NB4 (cell line): Measurements from ENCODE around the gene ZNF668.

Experiments used
- DNase-seq: peaks from one replicate; pipeline ENCODE4 v3.0.0; 2010; ENCODE audit warnings: low read depth
- H3K4me3 ChIP-seq: one replicate; pipeline ENCODE4 v1.5.1; 2011; ENCODE audit warnings: mild to moderate bottlenecking, low read depth, low read length, moderate library complexity
- CTCF ChIP-seq: IDR thresholded peaks from one replicate; pipeline ENCODE4 v1.5.1; 2012; ENCODE audit warnings: low read depth, low read length
- MAX ChIP-seq: IDR thresholded peaks from 2 replicates; pipeline ENCODE4 v1.6.1; 2011; ENCODE audit warnings: low read depth, low read length
- MYC ChIP-seq: IDR thresholded peaks from 2 replicates; pipeline ENCODE4 v1.6.1; 2011; ENCODE audit warnings: low read depth, low read length
- POLR2A ChIP-seq: IDR thresholded peaks from 2 replicates; pipeline ENCODE4 v1.6.1; 2011; ENCODE audit warnings: mild to moderate bottlenecking; ENCODE audit not compliant: insufficient read length; ENCODE audit errors: extremely low read depth

ZNF668 gene

GRCh38 chr16:31032736-31033708 is 41.0 kb downstream of the ZNF668 start, which contains the start of gene STX4:
STX4 (plus strand) TSS chr16:31033558; CDS start chr16:31033806, 248 bp downstream.
- H3K4me3 ChIP-seq = peak within 1 kb of the TSS; percentile 87
- TF ChIP-seq POLR2A = no peak
- TF ChIP-seq CTCF = no peak
- TF ChIP-seq MAX = peak; percentile 90
- TF ChIP-seq MYC = peak; percentile 23; the same call in 1 of the 2 replicates
- DNase-seq = peak; percentile 95

- DNase-seq = no peak
- TF ChIP-seq MAX (no peak), MYC (no peak), CTCF (no peak), POLR2A (no peak)
- no peak overlapping the region for H3K4me3 ChIP-seq
These were observed 42.8 kb downstream of the ZNF668 start for GRCh38 chr16:31031276-31031675.

GRCh38 chr16:31029272-31029671 is 44.8 kb downstream of the ZNF668 start:
- TF ChIP-seq MAX (no peak), MYC (no peak), POLR2A (no peak), CTCF (no peak)

GRCh38 chr16:31025339-31025738 is 48.7 kb downstream of the ZNF668 start:
- DNase-seq = no peak
- TF ChIP-seq MAX = 0 out of 2 replicates have a peak, but pooled peaks have one; percentile 14
- no peak for TF ChIP-seq MYC
- no peak overlapping the region for H3K4me3 ChIP-seq

More at GRCh38 chr16:31029272-31029671, 44.8 kb downstream of the ZNF668 start:
- DNase-seq = no peak
- no peak overlapping the region for H3K4me3 ChIP-seq

GRCh38 chr16:31023627-31024226 is 50.3 kb downstream of the ZNF668 start:
- H3K4me3 ChIP-seq = no peak overlapping the region
- no peak for TF ChIP-seq MYC
- no peak for TF ChIP-seq MAX
- TF ChIP-seq CTCF = no peak
- TF ChIP-seq POLR2A = no peak
- DNase-seq = no peak

- no peak for TF ChIP-seq MAX
- TF ChIP-seq CTCF = no peak
- TF ChIP-seq MYC = no peak
- no peak for TF ChIP-seq POLR2A
- no peak for DNase-seq
- H3K4me3 ChIP-seq = no peak overlapping the region
These were observed 50.8 kb downstream of the ZNF668 start for GRCh38 chr16:31023252-31023602.
